Activated CD4-positive, alpha-beta T cell treated with anti-CD3 and anti-CD28 coated beads, Interleukin-2, amount 50 U/mL, for 1 hour (primary cell): ENCODE results near the gene SRPK3.
"Not testable (repeated sequence)": the region's sequence is repeated elsewhere in the genome, so short reads cannot be mapped to it uniquely, and the experiment has no call there.

Experiments used
- DNase-seq: peaks from one replicate; pipeline ENCODE4 v3.0.0-alpha.2; 2020

SRPK3 gene

GRCh38 chrX:153814591-153815315 is 33.9 kb downstream of the SRPK3 start:
- no peak for DNase-seq

DNA sequence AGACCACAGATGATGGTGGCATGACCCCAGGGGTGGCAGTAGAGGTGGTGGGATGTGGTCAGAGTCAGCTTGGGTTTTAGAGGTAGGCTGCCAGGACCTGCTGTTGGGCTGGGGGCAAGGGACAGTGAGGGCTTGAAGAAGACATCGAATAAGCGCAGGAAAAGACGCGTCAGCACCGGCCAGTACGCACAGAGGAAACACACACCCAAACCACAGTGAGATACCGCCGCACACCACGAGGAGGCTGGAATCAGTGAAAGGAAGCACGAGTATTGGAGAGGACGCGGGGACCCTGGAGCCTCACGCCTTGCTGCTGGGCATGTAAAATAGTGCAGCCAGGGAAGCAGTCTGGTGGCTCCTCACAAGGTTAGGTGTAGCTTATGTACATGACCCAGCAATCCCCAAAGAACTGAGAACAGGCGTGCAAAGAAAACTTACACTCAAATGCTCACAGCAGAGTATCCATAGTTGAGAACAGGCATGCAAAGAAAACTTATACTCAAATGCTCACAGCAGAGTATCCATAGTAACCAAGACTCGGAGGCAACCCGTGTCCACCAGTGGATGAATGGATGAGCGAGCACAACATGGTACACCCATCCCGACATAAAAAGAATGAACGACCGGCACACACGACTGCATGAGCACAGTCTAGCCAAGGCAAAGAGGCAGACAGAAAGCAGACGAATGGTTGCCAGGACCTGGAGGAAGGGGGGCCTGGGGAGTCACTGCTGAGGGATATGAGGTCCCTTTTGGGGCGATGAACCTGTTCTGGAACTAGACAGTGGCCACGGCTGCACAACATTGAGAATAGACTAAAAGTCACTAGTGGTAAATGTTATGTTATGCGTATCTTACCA is 36.2 kb downstream of the SRPK3 start:
- peak; percentile 46 for DNase-seq

- DNase-seq = not testable (repeated sequence)
Observed at GRCh38 chrX:153818064-153818463, 37.2 kb downstream of the SRPK3 start.

GRCh38 chrX:153818571-153819383 is 37.9 kb downstream of the SRPK3 start:
- DNase-seq = peak; percentile 48

GRCh38 chrX:153819384-153820040 is 38.7 kb downstream of the SRPK3 start:
- DNase-seq = no peak

- no peak for DNase-seq
Observed at GRCh38 chrX:153820601-153821000, 39.8 kb downstream of the SRPK3 start.

DNA sequence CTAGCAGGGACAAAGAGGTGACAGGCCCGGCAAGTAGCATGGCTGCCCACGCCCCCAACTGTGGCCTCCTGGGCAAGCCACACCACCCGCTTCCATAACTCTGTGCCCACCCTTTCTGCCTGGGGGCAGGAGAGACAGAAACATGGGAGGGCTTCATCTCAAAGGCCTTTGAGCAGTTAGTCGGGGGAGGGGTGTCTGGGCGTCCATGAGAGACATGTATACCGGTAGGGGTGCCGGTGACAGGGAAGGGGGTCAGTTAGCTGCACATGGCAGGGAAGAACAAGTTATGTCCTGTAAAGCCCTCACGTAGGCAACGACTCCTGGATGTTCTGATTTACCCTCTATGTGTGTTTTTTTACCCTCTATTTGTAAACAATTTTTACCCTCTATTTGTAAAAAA is 40.2 kb downstream of the SRPK3 start:
- no peak for DNase-seq

DNA sequence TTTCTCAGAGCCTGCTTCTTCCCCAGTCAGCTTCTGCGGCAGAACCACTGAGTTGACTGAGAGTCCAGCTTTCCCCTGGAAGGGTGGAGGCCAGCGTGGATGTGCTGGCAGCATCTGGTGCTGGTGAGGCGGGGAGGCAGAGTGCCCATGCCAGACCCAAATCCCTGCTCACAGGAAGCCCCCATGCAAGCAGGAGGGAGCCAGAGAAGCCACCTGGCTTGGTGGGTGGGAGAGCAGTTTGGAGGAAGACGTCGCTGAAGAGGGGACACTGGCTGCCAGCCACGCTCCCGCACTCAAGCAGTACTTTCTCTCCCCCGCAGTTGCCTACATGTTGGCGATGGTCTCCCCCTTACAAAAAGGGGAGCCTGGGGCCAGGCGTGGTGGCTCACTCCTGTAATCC is 43.5 kb downstream of the SRPK3 start:
- no peak for DNase-seq

DNA sequence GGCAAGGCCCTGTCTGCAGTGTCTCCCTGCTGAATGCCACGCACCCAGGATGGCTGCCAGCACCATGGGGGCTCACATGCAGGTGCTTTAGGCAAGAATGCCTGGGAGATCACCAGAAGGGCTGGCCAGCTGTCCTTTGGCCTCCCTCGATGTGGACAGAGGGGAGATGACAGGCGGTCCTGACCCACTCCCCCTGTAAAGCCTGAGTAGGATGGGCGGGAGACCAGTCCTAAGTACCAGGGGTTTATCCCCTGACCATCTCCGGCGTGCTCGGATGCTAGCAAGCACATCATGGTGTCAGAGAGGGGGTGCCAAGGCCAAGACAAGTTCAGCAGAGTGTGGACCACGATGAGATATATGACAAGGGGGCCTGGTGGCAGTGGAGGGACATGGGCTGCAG is 44.2 kb downstream of the SRPK3 start:
- DNase-seq = no peak

GRCh38 chrX:153827016-153827415 is 46.2 kb downstream of the SRPK3 start:
- DNase-seq = no peak

DNA sequence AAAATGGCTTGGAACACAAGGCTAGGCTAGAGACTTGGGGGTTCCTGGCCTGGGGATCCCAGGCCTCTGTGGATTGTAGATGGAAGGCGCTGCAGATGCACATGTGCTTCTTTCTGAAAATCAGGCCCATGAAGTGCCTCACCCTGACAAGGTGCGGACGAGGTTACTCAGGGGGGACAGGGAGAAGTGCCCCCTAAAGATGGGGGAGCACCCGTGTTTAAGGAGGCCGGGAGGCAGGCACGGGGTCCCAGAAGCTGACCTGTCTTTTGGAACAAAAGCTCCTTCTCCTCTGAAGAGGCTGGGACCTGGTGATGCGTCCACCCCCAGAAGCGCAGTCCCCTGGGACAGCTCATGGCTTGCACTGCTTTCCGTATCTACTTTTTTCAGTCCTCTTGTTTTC is 47.1 kb downstream of the SRPK3 start:
- no peak for DNase-seq

- DNase-seq = no peak
Observed at GRCh38 chrX:153828308-153828707, 47.5 kb downstream of the SRPK3 start.

- DNase-seq = no peak
Observed at GRCh38 chrX:153828723-153829548, 48.1 kb downstream of the SRPK3 start.

- no peak for DNase-seq
Observed at GRCh38 chrX:153829549-153829798, 48.6 kb downstream of the SRPK3 start.

DNA sequence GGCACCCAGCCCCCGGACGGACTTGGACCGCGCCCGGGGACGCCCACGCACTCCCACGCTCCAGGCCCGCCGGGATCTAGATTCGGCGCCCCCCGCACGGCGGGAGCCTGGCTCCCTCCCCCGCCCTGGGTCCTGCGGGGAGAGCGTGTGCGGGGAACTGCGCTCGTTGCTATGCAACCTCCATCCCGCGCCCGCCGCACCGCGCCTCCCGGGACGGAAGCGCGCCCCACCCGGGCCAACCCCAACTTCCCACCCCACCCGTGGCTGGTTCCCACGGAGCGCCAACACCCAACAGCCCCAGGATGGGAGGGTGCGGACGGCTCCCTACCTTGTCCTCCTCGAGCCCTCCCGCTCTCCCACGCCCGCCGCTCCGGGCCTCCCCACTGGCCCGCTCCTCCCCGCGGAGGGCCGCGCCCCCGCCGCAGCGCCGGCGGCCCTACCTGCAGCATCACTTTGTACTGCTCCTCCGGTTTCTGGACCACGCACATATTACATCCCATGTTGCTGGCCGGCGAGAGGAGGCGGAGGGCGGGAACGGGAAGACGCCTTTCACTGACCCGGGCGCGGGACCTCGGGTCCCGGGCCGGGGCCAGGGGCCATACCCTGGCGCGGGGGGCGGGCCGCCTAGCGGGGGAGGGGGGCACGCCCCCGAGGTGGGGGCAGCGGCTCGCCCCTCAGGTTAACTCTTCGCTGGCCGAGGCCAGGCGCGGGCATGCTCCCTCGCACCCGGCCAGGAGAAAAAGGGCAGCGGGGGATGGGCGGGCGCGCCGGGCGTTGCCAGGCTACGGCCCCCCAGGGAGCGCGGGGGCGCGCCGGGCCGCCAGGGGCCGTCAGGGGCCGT is 49.2 kb downstream of the SRPK3 start, which contains the start of gene PDZD4:
Gene PDZD4, minus strand, starts transcription at position 746 of the 841 bp plus-strand sequence. Its CDS starts 246 bp downstream, at position 500.
- no peak for DNase-seq

DNA sequence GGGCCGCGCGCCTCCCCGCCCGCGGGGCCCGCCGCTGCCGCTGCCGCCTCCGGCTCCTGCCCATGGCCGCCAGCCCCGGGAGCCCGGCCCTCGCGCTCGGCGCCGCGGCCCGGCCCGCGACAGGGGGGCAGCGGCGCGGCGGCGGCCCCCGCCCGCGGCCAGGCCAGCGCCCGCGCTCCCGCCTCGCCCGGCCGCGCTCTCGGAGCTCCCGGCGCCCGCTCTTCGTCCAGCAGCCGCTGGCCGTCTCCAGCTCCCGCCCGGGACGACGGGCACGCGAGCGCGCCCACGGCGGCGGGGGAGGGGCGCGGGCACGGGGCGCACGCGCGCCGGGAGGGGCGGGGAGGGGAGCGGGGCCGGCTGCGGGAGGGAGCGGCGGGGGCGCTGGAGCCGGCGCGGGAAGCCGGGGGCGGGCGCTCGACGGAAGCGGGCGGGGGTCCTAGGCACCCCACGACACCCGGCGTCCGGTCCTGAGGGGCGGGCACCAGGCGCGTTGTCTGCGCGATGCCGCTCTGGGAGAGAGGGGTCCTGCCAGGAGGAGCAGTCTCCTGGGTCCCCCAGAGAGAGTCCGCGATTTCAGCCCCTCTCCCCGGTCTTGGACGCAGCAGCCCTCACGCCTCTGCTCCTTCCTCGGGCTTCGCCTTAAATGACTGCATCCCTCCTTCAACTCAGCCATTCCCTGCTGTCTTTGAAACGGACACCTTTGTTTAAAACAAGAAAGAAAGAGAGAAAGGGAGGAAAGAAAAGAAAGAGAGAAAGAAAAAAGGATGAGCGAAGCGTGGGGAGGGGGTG is 50.0 kb downstream of the SRPK3 start:
- no peak for DNase-seq

DNA sequence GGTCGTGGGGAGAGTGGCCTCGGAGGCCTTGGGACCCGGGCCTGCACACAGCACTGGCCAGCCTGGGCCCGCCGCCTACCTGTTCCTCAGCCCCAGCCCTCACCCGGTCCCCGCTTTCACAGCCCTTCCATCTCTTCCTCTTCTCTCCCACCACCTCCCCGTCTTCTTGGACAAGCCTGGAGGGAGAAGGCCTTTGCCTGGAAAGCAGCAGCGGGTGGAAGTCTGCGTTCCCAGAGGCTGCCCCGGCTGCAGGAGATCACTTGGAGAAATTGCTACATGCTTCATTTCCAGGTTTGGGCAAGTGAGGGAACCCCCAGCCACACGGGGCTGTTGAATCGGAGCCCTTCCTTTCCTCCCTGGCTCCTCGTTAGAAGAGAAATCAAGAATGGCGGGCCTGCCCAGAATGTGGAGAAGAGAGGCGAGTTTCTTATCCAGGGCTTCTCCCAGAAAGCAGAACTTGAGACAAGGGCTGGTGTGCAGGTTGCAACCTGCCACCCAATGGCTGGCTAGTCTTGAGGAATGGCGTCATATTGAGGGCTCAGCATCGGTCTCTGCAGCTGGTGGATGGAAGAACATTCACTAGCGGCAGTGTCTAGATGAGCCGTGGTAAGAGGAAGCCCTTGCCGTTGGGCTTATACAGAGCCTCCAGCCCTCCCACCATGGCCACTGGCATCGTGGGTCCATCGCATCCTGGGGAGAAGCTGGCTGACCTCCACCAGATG is 50.7 kb downstream of the SRPK3 start:
- no peak for DNase-seq

DNA sequence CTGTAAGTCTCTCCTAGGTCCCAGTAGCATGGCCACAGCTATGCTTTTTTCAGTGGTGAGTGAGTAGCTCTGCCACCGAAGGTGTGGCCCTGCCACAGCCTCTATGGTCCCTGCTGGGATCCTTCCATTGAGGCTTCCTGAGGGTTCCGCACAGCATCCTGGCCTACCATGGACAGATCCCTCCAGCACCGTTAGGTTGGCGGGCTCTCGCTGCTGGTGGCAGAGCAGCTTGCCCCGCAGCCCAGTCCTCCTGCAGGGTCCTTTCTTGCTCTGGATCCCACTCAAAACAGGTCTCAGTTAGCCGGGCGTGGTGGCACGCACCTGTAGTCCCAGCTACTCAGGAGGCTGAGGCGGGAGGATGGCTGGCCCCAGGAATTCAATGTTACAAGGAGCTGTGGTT is 51.9 kb downstream of the SRPK3 start:
- no peak for DNase-seq
